Measurements from ENCODE around the gene CEP63.

- TF ChIP-seq CTCF (IDR thresholded peaks at IDR 0.05) (no peak), POLR2A (IDR thresholded peaks at IDR 0.05) (no peak)
These were observed 10.9 kb upstream of the CEP63 start for GRCh38 chr3:134474956-134475355.

Measured in breast epithelium (tissue), 3 donors.